Mononuclear cell (primary cell): ENCODE data around the gene PCNX4. TPM values are rescaled to one million over a fixed set of nuclear protein-coding genes. Genes with fewer than 3 reads are reported as not detected.

Experiments used
- H3K27me3 ChIP-seq: 2 replicates; pipeline ENCODE4 v1.6.0; 2011; ENCODE audit warnings: low read length, control low read depth; ENCODE audit not compliant: insufficient read depth
- H3K4me1 ChIP-seq: 2 replicates; pipeline ENCODE4 v1.5.1; 2011; ENCODE audit warnings: mild to moderate bottlenecking, low read length, control low read depth; ENCODE audit not compliant: insufficient read depth
- H3K4me3 ChIP-seq: 2 replicates; pipeline ENCODE4 v1.5.1; 2011; ENCODE audit warnings: mild to moderate bottlenecking, low read length, moderate library complexity
- H3K9me3 ChIP-seq: 2 replicates; pipeline ENCODE4 v1.5.1; 2011; ENCODE audit warnings: low read depth, mild to moderate bottlenecking, control low read depth, low read length
- total RNA-seq: library from RNA; depleted of rRNA; stranded (reverse); fragments of >200 nt; gene quantifications from one replicate; pipeline ENCODE4 v1.2.3, GENCODE V29; 2012

The PCNX4 gene
- total RNA-seq, 1 donor: 21.8 TPM

GRCh38 chr14:60197629-60198303, 106.0 kb downstream of the PCNX4 start:
- Histone ChIP-seq H3K27me3 (no peaks in the 10 kb centered on the region), H3K4me1 (peaks cover 6% of the 10 kb centered on the region), H3K4me3 (no peak overlapping the region), H3K9me3 (no peaks in the 10 kb centered on the region)

GRCh38 chr14:60199321-60199720, 107.6 kb downstream of the PCNX4 start:
- Histone ChIP-seq H3K4me3 (no peak overlapping the region), H3K9me3 (no peaks in the 10 kb centered on the region), H3K27me3 (no peaks in the 10 kb centered on the region), H3K4me1 (peaks cover 6% of the 10 kb centered on the region)

GRCh38 chr14:60204104-60204842, 112.5 kb downstream of the PCNX4 start:
- Histone ChIP-seq H3K4me3 (no peak overlapping the region), H3K9me3 (no peaks in the 10 kb centered on the region), H3K27me3 (no peaks in the 10 kb centered on the region), H3K4me1 (peaks cover 4% of the 10 kb centered on the region)

GRCh38 chr14:60204843-60205774, 113.4 kb downstream of the PCNX4 start:
- H3K9me3 ChIP-seq: no peaks in the 10 kb centered on the region
- H3K4me1 ChIP-seq: peaks cover 4% of the 10 kb centered on the region
- no peaks in the 10 kb centered on the region for H3K27me3 ChIP-seq
- H3K4me3 ChIP-seq: no peak overlapping the region

- H3K4me1 ChIP-seq: peaks cover 4% of the 10 kb centered on the region
- H3K9me3 ChIP-seq: no peaks in the 10 kb centered on the region
- H3K4me3 ChIP-seq: no peak overlapping the region
- H3K27me3 ChIP-seq: no peaks in the 10 kb centered on the region
These were observed 114.5 kb downstream of the PCNX4 start for GRCh38 chr14:60206249-60206670.

GRCh38 chr14:60206837-60207533, 115.3 kb downstream of the PCNX4 start:
- Histone ChIP-seq H3K9me3 (no peaks in the 10 kb centered on the region), H3K27me3 (no peaks in the 10 kb centered on the region), H3K4me1 (peaks cover 4% of the 10 kb centered on the region)

GRCh38 chr14:60210703-60211102, 119.0 kb downstream of the PCNX4 start:
- no peaks in the 10 kb centered on the region for H3K9me3 ChIP-seq
- peaks cover 4% of the 10 kb centered on the region for H3K4me1 ChIP-seq
- H3K27me3 ChIP-seq: no peaks in the 10 kb centered on the region
- no peak overlapping the region for H3K4me3 ChIP-seq

More at GRCh38 chr14:60206837-60207533, 115.3 kb downstream of the PCNX4 start:
- H3K4me3 ChIP-seq: no peak overlapping the region

- no peaks in the 10 kb centered on the region for H3K9me3 ChIP-seq
- no peaks in the 10 kb centered on the region for H3K27me3 ChIP-seq
- peaks cover 4% of the 10 kb centered on the region for H3K4me1 ChIP-seq
- H3K4me3 ChIP-seq: no peak overlapping the region
These were observed 119.4 kb downstream of the PCNX4 start for GRCh38 chr14:60211153-60211552.

- no peaks in the 10 kb centered on the region for H3K4me1 ChIP-seq
- no peaks in the 10 kb centered on the region for H3K9me3 ChIP-seq
- no peaks in the 10 kb centered on the region for H3K27me3 ChIP-seq
- H3K4me3 ChIP-seq: no peak overlapping the region
These were observed 121.0 kb downstream of the PCNX4 start for GRCh38 chr14:60212503-60213371.

GRCh38 chr14:60214003-60214402, 122.3 kb downstream of the PCNX4 start:
- Histone ChIP-seq H3K4me1 (no peaks in the 10 kb centered on the region), H3K4me3 (no peak overlapping the region), H3K9me3 (no peaks in the 10 kb centered on the region), H3K27me3 (no peaks in the 10 kb centered on the region)

GRCh38 chr14:60214415-60215126, 122.8 kb downstream of the PCNX4 start:
- H3K27me3 ChIP-seq: no peaks in the 10 kb centered on the region
- H3K9me3 ChIP-seq: no peaks in the 10 kb centered on the region
- no peak overlapping the region for H3K4me3 ChIP-seq
- H3K4me1 ChIP-seq: no peaks in the 10 kb centered on the region

- no peaks in the 10 kb centered on the region for H3K27me3 ChIP-seq
- H3K4me3 ChIP-seq: no peak overlapping the region
- no peaks in the 10 kb centered on the region for H3K4me1 ChIP-seq
These were observed 123.4 kb downstream of the PCNX4 start for GRCh38 chr14:60215127-60215444.

GRCh38 chr14:60215520-60216420, 124.0 kb downstream of the PCNX4 start:
- no peak overlapping the region for H3K4me3 ChIP-seq
- H3K9me3 ChIP-seq: no peaks in the 10 kb centered on the region
- no peaks in the 10 kb centered on the region for H3K4me1 ChIP-seq
- no peaks in the 10 kb centered on the region for H3K27me3 ChIP-seq

More at GRCh38 chr14:60215127-60215444, 123.4 kb downstream of the PCNX4 start:
- no peaks in the 10 kb centered on the region for H3K9me3 ChIP-seq
